Measurements from ENCODE around the gene VGLL4.

- TF ChIP-seq CTCF (conservative IDR thresholded peaks at IDR 0.05; ENCODE audit: low read length): no peak
- no peak for TF ChIP-seq EZH2phosphoT487 (IDR thresholded peaks at IDR 0.05; ENCODE audit: borderline replicate concordance, low read depth, low read length)
These were observed 79.1 kb downstream of the VGLL4 start for GRCh38 chr3:11564577-11565001.

Measured in OCI-LY7 (cell line).